ENCODE results near the gene CEP44.

CEP44 gene

DNA sequence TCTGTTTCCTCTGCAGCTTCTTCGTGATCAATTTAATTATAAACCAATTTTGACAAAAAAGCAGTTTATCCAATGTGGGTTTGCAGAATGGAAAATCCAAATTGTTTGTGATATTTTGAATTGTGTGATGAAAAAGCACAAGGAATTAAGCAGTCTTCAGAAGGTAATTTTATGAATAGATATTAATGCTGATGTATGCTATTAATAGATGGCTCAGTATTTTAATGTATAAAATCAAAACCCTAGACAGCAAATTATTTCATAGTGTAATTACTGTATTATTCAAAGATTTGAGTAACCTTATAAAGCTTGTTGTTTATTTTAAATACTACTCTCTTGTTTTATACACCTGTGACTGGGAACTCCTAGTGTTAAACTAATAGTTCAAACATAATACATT is 20.0 kb downstream of the CEP44 start:
- Histone ChIP-seq H3K27ac (ENCODE audit: low read length) (no peak overlapping the region), H3K9ac (ENCODE audit: low read depth, low read length) (no peak overlapping the region)
- TF ChIP-seq CTCF (IDR thresholded peaks at IDR 0.05; ENCODE audit: borderline replicate concordance, extremely low read depth, low read length, poor library complexity, severe bottlenecking) (no peak), EZH2 (IDR thresholded peaks at IDR 0.05; ENCODE audit: borderline replicate concordance, low read depth, low read length, severe bottlenecking) (no peak)

GRCh38 chr4:174304664-174305063 is 21.0 kb downstream of the CEP44 start:
- Histone ChIP-seq H3K9me3 (ENCODE audit: insufficient read depth, low read length, severe bottlenecking) (no peaks in the 10 kb centered on the region), H4K20me1 (ENCODE audit: insufficient read depth, low read length) (no peaks in the 10 kb centered on the region), H3K27me3 (ENCODE audit: insufficient read depth, low read length, poor library complexity) (no peaks in the 10 kb centered on the region), H3K79me2 (ENCODE audit: insufficient read depth, low read length) (no peaks in the 10 kb centered on the region), H3K9ac (ENCODE audit: low read depth, low read length) (no peak overlapping the region), H3K4me2 (ENCODE audit: insufficient read depth, low read length) (no peak overlapping the region), H3K27ac (ENCODE audit: low read length) (no peak overlapping the region), H3K4me1 (ENCODE audit: insufficient read depth, low read length) (no peaks in the 10 kb centered on the region), H3K4me3 (ENCODE audit: low read depth in 1 of 2, low read length in 2 of 2) (no peak overlapping the region), H3K36me3 (ENCODE audit: insufficient read depth, low read length) (peaks cover 54% of the 10 kb centered on the region), H2AFZ (ENCODE audit: low read depth, low read length) (no peak overlapping the region)
- ATAC-seq (ENCODE audit: insufficient read depth, low read depth) (no peak), DNase-seq (no peak)
- TF ChIP-seq EZH2 (IDR thresholded peaks at IDR 0.05; ENCODE audit: borderline replicate concordance, low read depth, low read length, severe bottlenecking) (no peak), CTCF (IDR thresholded peaks at IDR 0.05; ENCODE audit: borderline replicate concordance, extremely low read depth, low read length, poor library complexity, severe bottlenecking) (no peak)

More for the DNA sequence above, 20.0 kb downstream of the CEP44 start:
- Histone ChIP-seq H3K27me3 (ENCODE audit: insufficient read depth, low read length, poor library complexity) (no peaks in the 10 kb centered on the region), H3K36me3 (ENCODE audit: insufficient read depth, low read length) (peaks cover 60% of the 10 kb centered on the region), H3K4me2 (ENCODE audit: insufficient read depth, low read length) (no peak overlapping the region), H3K4me1 (ENCODE audit: insufficient read depth, low read length) (no peaks in the 10 kb centered on the region), H3K4me3 (ENCODE audit: low read depth in 1 of 2, low read length in 2 of 2) (no peak overlapping the region), H2AFZ (ENCODE audit: low read depth, low read length) (no peak overlapping the region), H3K9me3 (ENCODE audit: insufficient read depth, low read length, severe bottlenecking) (no peaks in the 10 kb centered on the region), H4K20me1 (ENCODE audit: insufficient read depth, low read length) (no peaks in the 10 kb centered on the region), H3K79me2 (ENCODE audit: insufficient read depth, low read length) (no peaks in the 10 kb centered on the region)
- DNase-seq (no peak), ATAC-seq (ENCODE audit: insufficient read depth, low read depth) (no peak)

- H2AFZ ChIP-seq (ENCODE audit: low read depth, low read length), result no peak overlapping the region
- no peak overlapping the region for H3K9ac ChIP-seq (ENCODE audit: low read depth, low read length)
- no peak for DNase-seq
- no peaks in the 10 kb centered on the region for H3K9me3 ChIP-seq (ENCODE audit: insufficient read depth, low read length, severe bottlenecking)
- H4K20me1 ChIP-seq (ENCODE audit: insufficient read depth, low read length), result no peaks in the 10 kb centered on the region
- no peaks in the 10 kb centered on the region for H3K79me2 ChIP-seq (ENCODE audit: insufficient read depth, low read length)
- H3K4me1 ChIP-seq (ENCODE audit: insufficient read depth, low read length), result no peaks in the 10 kb centered on the region
- H3K36me3 ChIP-seq (ENCODE audit: insufficient read depth, low read length), result peaks cover 45% of the 10 kb centered on the region
- TF ChIP-seq EZH2 (IDR thresholded peaks at IDR 0.05; ENCODE audit: borderline replicate concordance, low read depth, low read length, severe bottlenecking) (no peak), CTCF (IDR thresholded peaks at IDR 0.05; ENCODE audit: borderline replicate concordance, extremely low read depth, low read length, poor library complexity, severe bottlenecking) (no peak)
- H3K4me3 ChIP-seq (ENCODE audit: low read depth in 1 of 2, low read length in 2 of 2), result no peak overlapping the region
- ATAC-seq (ENCODE audit: insufficient read depth, low read depth), result no peak
- H3K27ac ChIP-seq (ENCODE audit: low read length), result no peak overlapping the region
- H3K4me2 ChIP-seq (ENCODE audit: insufficient read depth, low read length), result no peak overlapping the region
- H3K27me3 ChIP-seq (ENCODE audit: insufficient read depth, low read length, poor library complexity), result no peaks in the 10 kb centered on the region
These were observed 22.2 kb downstream of the CEP44 start for GRCh38 chr4:174305961-174306360.

DNA sequence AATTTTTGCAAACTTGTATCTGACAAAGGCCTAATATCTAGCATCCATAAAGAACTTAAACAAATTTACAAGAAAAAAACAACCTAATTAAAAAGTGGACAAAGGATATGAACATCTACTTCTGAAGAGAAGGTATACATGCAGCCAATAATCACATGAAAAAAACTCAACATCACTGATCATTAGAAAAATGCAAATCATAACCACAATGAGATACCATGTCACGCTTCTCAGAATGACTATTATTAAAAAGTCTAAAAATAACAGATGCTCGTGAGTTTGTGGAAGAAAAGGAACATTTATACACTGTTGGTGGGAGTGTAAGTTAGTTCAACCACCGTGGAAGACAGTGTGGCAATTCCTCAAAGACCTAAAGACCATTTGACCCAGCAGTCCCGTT is 24.0 kb downstream of the CEP44 start:
- no peaks in the 10 kb centered on the region for H3K79me2 ChIP-seq (ENCODE audit: insufficient read depth, low read length)
- H3K27me3 ChIP-seq (ENCODE audit: insufficient read depth, low read length, poor library complexity), result no peaks in the 10 kb centered on the region
- peaks cover 36% of the 10 kb centered on the region for H3K36me3 ChIP-seq (ENCODE audit: insufficient read depth, low read length)
- no peak for ATAC-seq (ENCODE audit: insufficient read depth, low read depth)
- no peak overlapping the region for H3K4me2 ChIP-seq (ENCODE audit: insufficient read depth, low read length)
- DNase-seq, result no peak
- H2AFZ ChIP-seq (ENCODE audit: low read depth, low read length), result no peak overlapping the region
- H3K9ac ChIP-seq (ENCODE audit: low read depth, low read length), result no peak overlapping the region
- H4K20me1 ChIP-seq (ENCODE audit: insufficient read depth, low read length), result no peaks in the 10 kb centered on the region
- no peak overlapping the region for H3K4me3 ChIP-seq (ENCODE audit: low read depth in 1 of 2, low read length in 2 of 2)
- no peak overlapping the region for H3K27ac ChIP-seq (ENCODE audit: low read length)
- no peaks in the 10 kb centered on the region for H3K9me3 ChIP-seq (ENCODE audit: insufficient read depth, low read length, severe bottlenecking)
- TF ChIP-seq CTCF (IDR thresholded peaks at IDR 0.05; ENCODE audit: borderline replicate concordance, extremely low read depth, low read length, poor library complexity, severe bottlenecking) (no peak), EZH2 (IDR thresholded peaks at IDR 0.05; ENCODE audit: borderline replicate concordance, low read depth, low read length, severe bottlenecking) (no peak)
- H3K4me1 ChIP-seq (ENCODE audit: insufficient read depth, low read length), result no peaks in the 10 kb centered on the region

Data from DND-41 (cell line).